Measurements from ENCODE around the gene PARVB. TPM values are rescaled to one million over a fixed set of nuclear protein-coding genes. Genes with fewer than 3 reads are reported as not detected.

Gene PARVB
- total RNA-seq, 2 donors from 2014 or later = 4.5 to 11.4 TPM

DNA sequence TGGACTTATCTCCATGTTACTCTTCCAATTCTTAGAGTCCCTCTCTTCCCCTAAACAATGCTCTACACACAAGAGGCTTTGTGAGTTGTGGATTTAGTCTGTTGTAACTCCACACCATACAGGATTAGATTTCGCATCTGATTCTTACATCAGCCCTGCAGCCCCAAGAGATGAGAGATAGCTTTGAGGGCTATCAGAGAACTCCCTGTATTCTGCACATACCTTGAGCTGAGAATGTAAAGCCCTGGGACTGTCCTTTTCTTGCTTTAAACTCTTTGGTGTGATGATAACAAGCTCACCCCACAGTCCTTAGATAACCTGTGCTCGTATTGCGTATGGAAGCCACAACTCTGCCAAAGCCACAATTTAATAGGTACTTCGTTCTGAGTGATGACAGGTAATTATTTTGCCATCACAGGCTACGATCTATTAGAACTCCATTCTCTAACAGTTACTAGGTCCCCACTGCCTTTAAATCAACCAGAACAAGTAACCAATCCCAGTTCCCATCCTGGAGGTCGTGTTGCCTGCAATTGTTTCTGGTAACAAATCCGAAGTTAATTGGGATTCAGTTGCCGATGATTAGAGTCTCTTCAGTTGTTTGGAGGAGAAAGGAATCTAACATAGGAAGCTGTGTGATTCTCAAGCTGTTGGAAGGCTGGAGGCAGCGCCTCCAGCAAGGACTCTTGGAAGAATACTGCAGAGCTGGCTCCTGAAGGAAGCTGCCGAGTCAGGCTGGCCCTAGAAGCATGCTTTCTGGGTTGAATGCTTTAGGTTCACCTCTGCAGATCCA, 155.3 kb downstream of the PARVB start:
- Histone ChIP-seq H3K9ac (ENCODE audit: low read depth in 2 of 2, low read length in 2 of 2) (no peak overlapping the region), H3K4me1 (no peaks in the 10 kb centered on the region), H3K36me3 (no peaks in the 10 kb centered on the region), H3K4me3 (no peak overlapping the region), H3K9me3 (no peaks in the 10 kb centered on the region), H3K27ac (no peak overlapping the region), H3K27me3 (no peaks in the 10 kb centered on the region)
- no peak for DNase-seq
- intact Hi-C loops (cut with DNase I) = no loop called here
- TF ChIP-seq, protein P1, sequence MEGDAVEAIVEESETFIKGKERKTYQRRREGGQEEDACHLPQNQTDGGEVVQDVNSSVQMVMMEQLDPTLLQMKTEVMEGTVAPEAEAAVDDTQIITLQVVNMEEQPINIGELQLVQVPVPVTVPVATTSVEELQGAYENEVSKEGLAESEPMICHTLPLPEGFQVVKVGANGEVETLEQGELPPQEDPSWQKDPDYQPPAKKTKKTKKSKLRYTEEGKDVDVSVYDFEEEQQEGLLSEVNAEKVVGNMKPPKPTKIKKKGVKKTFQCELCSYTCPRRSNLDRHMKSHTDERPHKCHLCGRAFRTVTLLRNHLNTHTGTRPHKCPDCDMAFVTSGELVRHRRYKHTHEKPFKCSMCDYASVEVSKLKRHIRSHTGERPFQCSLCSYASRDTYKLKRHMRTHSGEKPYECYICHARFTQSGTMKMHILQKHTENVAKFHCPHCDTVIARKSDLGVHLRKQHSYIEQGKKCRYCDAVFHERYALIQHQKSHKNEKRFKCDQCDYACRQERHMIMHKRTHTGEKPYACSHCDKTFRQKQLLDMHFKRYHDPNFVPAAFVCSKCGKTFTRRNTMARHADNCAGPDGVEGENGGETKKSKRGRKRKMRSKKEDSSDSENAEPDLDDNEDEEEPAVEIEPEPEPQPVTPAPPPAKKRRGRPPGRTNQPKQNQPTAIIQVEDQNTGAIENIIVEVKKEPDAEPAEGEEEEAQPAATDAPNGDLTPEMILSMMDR (IDR thresholded peaks at IDR 0.05) = no peak

DNA sequence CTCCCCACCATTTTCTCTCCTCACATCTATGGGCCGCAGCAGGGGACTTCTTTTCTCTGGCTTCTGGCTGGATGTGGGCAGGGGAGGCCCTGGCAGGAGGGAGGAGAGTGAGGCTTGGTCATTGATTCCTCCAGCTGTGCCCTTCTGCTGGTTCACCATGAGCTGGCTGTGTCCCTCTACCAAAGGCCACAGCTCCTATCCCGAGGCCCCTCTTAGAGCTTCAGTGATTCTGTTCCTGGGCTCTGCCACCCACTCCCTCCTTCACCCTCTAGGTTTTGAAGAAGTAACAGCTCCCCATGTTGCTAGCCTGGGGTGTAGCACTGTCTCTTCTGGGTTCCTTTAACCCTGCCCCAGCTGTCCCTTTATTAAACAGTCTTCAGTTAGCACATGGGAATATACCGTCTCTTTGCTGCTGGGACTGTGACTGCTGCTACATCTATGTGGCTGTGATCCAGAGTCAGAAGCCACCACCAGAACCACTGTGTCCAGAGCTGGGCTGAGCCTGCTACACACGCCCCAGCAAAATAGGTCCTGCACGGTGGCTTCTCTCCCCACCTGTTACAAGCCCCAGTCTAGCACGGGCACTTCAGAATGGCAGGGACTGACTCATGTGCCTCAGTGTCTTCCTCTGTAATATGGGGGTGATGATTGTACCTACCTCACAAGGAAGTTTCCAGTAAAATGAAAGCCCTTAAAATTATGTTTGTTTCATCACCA, 156.0 kb downstream of the PARVB start:
- intact Hi-C loops (cut with DNase I) = no loop called here
- H3K4me3 ChIP-seq = no peak overlapping the region
- H3K36me3 ChIP-seq = no peaks in the 10 kb centered on the region
- DNase-seq = no peak
- H3K27me3 ChIP-seq = no peaks in the 10 kb centered on the region
- H3K9me3 ChIP-seq = no peaks in the 10 kb centered on the region
- no peaks in the 10 kb centered on the region for H3K4me1 ChIP-seq
- no peak overlapping the region for H3K27ac ChIP-seq
- TF ChIP-seq, protein P1 (IDR thresholded peaks at IDR 0.05) = no peak
- no peak overlapping the region for H3K9ac ChIP-seq (ENCODE audit: low read depth in 2 of 2, low read length in 2 of 2)

DNA sequence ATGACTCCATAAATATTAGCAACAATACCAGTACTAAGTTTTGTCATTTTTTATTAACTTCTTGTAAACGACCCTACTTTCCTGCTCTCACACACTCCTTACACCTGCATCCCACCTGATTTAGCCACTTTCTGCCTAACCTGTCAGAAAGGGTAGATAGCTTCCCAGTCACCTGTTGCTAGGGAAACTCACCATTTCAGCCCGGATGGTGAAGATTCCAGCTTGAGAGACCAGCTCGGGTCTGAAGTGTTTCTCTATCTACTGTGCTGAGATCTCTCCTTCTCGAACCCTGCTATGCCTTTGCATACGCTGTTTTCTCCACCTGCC, 156.6 kb downstream of the PARVB start, which contains the start of gene PARVG:
TSS of gene PARVG (plus strand) at position 220 of the 327 bp plus-strand sequence. CDS start 2,405 bp downstream, outside the sequence.
- H3K27ac ChIP-seq = peak within 1 kb of the TSS; percentile 60
- H3K36me3 ChIP-seq = no peaks in the 10 kb centered on the region
- peak within 1 kb of the TSS in 1 of 2 donors; percentile 63 for H3K9ac ChIP-seq (ENCODE audit: low read depth in 2 of 2, low read length in 2 of 2)
- intact Hi-C loops (cut with DNase I) = no loop called here
- H3K27me3 ChIP-seq = no peaks in the 10 kb centered on the region
- no peaks in the 10 kb centered on the region for H3K4me1 ChIP-seq
- TF ChIP-seq, protein P1 (IDR thresholded peaks at IDR 0.05) = no peak
- no peak for DNase-seq
- no peaks in the 10 kb centered on the region for H3K9me3 ChIP-seq
- peak within 1 kb of the TSS; percentile 23 for H3K4me3 ChIP-seq

DNA sequence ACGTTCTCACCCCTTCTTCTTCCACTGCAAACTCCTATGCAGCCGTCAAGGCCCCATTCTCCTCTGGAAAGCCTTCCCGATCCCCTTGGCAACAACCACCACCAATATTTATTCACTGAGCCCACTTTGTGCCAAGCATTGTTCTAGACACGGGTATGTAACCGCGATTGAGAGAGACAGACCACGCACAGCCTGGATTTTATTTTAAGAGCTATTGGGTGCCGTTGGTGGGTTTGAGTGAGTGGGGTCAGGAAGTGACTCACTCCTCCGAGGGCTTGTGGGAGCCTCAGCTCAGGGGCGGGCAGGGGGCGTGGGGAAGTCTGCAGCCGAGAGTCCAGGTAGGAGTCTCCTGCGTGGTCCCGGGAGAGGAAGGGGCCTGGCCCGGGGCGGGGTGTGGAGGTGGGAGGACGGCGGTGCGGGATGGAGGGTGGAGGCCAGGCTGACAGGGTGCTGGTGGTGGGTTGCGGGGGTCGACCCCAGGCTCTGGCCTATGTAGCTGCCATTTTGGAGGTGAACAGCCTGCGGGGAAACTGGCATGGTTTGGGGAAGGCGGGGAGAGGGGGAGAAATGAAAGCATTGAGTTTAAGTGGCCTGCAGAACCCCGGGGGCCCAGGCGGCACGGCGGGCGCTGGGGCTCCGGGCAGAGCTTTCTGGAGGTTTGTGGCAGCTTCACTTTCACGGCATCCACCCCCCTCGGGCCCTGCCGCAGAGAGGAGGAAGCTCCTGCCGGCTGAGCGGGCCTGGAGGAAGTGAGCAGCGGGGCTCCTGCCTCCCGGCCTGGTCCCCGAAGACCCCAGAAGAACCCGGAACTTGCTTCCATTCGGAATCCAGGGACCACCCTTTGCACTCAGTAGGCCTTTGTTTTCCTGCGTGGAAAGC, 157.2 kb downstream of the PARVB start:
- Histone ChIP-seq H3K9me3 (no peaks in the 10 kb centered on the region), H3K4me3 (peak overlapping the region; percentile 23), H3K4me1 (no peaks in the 10 kb centered on the region), H3K9ac (ENCODE audit: low read depth in 2 of 2, low read length in 2 of 2) (peak overlapping the region in 1 of 2 donors; percentile 63), H3K36me3 (no peaks in the 10 kb centered on the region), H3K27me3 (no peaks in the 10 kb centered on the region), H3K27ac (peak overlapping the region; percentile 60)
- intact Hi-C loops (cut with DNase I) = no loop called here
- DNase-seq = peak; percentile 32
- TF ChIP-seq, protein P1 (IDR thresholded peaks at IDR 0.05) = no peak

Data from colonic mucosa (tissue), 4 donors.